GM18505 (cell line): ENCODE data around the gene PAQR8.

Source experiments
- ATAC-seq: cut with Tn5 transposase; IDR thresholded peaks from one replicate; pipeline ENCODE4 v1.9.1; 2021; ENCODE audit not compliant: unreplicated experiment
- POLR2A ChIP-seq: IDR thresholded peaks from 4 replicates; pipeline ENCODE4 v1.6.1; 2011; ENCODE audit warnings: borderline replicate concordance; ENCODE audit not compliant: insufficient read depth, insufficient read length; ENCODE audit errors: extremely low read depth

Gene PAQR8

DNA sequence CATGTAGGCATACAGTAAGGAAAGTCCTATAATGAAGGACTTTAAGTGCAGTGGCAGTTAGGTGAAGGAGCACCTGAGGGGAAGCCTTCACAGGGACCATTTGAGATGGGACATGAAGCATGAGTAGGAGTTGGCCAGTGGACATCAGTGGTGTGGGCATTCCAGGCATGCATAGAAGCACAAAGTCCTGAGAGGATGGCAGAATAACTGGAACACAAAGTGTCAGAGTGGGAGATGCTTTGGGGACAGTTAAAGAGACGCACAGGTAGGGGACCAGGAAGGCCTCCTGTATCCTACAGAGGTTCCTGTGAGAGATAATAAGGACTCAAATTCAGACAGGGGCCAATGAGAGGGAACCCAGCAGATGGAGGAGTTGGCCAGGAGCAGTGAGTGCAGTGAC, 31.8 kb downstream of the PAQR8 start:
- no peak for TF ChIP-seq POLR2A
- no peak for ATAC-seq

DNA sequence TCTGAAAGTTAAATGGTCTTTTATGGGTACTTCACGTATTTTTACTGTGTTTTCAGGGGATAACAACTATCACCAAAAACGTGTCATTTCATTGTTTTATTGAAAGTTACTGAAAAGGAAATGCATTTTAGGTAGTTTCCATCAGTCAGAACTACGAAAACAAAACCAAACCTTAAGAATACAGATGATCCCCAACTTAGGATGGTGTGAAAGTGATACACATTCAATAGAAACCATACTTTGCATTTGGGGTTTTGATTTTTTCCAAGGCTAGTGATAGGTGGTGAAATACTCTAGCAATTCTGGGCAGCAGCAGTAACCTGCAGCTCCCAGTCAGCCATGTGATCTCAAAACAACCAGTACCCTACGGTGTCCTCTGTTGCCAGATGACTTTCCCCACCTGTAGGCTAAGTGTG, 32.3 kb downstream of the PAQR8 start:
- ATAC-seq, result peak; percentile 45
- TF ChIP-seq POLR2A, result no peak

DNA sequence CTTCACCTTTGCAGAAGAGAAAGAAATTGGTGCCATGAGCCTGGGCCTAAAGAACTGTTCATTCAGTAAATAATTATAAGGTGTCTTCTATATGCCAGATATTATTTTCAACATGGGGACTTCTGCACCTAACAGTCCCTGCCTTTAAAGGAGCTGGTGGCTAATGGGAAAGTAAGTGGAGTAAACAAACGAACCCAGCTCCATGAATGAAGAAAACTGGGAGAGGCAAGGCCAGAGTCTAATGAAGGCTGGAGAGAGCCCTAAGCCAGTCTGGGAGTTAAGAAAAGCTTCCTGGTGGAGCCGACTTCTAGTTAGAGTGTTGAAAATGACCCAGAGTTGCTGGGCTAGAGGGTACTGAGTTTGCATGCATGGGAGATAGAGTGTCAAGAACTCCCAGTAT, 34.0 kb downstream of the PAQR8 start:
- ATAC-seq, result no peak
- no peak for TF ChIP-seq POLR2A

DNA sequence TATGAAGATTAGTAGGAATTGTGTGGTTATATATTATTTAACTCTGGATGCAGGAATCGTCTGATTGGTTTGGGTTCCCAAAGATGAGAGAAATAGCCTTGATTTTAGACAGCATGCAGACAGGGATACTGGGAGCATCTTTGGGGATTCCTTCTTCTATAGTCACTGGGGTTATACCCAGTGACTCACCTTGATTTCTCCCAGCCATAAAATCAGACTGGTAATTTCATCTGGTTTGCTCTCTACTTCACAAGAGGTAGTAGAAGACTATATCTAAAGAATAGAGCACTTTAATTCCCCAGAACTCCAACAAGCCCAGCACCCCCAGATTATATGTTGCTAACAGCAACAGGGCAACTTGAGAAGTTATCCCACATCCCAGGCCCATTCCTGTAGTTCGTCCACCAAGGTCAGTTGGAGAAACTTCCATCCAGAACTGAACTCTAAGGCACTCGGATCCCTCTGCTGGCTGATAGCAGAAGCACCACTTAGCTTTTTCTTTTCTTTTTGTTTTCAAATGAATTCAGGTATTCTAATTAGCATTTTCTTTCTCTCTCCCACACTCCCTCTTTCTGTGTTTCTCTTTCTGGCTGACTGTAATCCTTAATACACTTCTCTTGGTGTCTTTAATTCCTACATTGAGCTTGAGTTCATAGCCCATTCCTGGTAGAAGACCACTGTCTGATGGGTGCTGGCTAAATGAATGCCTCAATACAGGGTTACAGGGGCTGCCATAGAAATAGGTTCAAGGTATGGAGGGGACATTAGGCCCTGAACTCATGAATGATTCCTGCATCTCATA, 37.8 kb downstream of the PAQR8 start:
- ATAC-seq, result no peak
- TF ChIP-seq POLR2A, result no peak

DNA sequence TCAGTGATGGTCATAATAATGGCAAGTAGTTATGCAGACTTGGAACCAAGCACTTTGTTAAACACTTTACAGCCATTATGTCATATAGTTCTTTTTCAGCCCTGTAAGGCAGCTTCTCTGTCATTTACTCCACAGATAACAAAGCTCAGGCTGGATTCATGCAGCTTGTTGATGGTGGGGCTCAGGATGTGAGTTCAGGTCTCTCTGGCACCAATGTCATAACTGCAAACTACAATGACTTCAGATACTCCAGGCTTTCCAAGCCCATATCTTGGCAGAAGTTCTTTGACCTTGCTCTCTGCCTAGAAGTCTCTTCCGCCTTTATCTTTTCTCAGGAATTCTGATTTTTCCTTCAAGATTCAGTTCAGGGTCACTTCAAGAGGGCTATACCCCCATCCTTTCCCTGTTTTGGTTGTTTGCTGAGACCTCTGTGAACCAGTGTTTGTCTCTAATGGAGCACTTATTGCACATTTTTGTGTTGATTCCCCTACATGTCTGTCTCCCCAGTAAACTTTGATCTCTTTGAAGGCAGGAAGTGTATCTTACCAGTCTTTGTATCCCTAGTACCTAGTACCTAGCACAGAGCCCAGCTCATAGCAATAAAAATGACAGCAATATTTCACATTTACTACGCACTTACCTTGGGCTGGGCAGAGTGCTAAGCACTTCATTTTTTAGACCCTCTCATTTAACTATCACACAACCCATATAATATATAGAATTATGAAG, 38.5 kb downstream of the PAQR8 start:
- ATAC-seq, result no peak
- TF ChIP-seq POLR2A, result no peak

DNA sequence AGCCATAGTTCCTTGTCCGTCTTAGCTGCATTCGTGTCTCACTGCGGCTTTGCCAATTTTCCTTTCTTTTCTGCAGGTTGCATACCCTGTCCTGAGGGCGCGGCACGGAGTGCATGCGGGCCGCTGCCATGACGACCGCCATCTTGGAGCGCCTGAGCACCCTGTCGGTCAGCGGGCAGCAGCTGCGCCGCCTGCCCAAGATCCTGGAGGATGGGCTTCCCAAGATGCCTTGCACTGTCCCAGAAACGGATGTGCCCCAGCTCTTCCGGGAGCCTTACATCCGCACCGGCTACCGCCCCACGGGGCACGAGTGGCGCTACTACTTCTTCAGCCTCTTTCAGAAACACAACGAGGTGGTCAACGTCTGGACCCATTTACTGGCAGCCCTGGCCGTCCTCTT, 41.1 kb downstream of the PAQR8 start:
- ATAC-seq, result no peak
- TF ChIP-seq POLR2A, result no peak

DNA sequence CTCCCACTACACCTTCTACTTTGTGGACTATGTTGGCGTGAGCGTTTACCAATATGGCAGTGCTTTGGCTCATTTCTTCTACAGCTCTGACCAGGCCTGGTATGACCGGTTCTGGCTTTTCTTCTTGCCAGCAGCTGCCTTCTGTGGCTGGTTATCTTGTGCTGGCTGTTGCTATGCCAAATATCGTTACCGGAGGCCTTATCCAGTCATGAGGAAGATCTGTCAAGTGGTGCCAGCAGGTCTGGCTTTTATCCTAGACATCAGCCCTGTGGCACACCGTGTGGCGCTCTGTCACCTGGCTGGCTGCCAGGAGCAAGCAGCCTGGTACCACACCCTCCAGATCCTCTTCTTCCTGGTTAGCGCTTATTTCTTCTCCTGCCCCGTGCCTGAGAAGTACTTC, 41.7 kb downstream of the PAQR8 start:
- TF ChIP-seq POLR2A, result no peak
- ATAC-seq, result no peak

DNA sequence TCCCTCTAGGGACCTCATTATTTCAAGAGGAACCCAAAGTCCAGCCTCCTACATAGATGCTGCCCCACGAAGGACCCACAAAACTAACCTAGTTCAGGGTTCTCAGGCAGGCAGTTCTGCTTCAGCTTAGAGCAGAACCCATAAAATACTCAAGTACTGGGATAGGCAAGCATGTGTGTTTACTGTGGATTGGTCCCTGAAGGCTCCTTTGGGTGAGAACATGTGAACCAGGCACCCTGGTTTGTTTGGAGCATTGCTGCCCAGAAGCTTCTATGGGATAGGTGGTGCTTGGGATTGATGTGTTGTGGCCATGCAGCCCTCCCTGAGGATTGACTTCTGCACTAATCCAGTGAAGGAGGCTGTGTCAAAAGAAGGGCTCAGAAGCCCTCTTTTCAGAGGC, 43.3 kb downstream of the PAQR8 start:
- no peak for TF ChIP-seq POLR2A
- no peak for ATAC-seq

DNA sequence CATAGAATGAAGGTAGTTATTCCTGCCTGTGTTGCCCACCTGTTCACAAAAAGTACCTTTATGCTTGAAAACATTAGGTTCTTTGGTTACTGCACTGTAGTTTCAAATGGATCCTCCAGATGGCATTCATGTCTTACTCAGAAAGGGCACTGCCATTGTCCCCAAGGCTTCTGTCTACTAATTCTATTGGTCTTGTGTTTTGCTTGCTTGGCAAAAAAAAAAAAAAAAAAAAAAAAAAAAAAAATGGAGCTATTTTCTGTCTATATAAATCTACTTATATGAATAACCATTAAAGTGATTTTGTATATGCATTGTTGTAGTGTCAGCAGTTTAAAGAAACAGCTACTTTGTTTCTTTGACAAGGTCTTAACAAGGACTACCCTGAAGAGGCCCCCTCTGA, 45.5 kb downstream of the PAQR8 start:
- ATAC-seq, result no peak
- TF ChIP-seq POLR2A, result no peak

DNA sequence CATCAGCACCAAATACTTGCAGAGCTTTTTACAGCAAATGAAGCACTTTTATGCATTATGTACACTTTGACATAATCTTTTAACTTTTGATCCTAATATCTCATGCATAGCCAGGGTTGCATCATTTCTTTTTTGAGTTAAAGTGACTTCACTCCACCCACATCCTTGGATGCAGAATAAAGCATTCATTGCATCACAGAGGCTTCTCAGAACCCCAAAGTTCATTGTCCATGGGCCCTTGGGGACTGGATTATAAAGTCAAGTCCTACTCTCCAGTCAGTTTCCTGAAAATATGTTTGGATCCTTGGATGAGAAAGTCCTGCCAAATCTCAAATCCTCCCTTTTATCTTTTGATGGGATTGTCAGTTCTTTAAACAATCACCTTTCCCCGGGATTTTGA, 47.5 kb downstream of the PAQR8 start:
- no peak for ATAC-seq
- TF ChIP-seq POLR2A, result no peak

DNA sequence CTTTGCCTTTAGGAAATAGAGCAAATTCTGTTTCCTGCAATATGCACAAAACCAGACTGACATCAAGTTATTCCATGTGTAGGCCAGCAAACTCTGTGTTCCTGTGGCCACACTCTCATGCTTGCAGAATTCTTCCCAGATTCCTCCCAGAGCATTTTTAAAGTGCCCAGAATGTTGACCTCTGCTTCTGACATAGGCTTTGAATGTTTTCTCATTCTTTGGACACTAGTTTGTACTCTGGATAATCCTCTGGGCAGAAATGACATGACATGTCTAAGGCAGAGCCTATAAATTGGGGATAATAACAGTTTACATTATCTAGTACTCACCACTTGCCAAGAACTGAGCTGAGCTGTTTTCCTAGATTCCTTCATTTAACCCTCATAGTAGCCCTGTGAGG, 49.0 kb downstream of the PAQR8 start:
- no peak for TF ChIP-seq POLR2A
- ATAC-seq, result no peak

DNA sequence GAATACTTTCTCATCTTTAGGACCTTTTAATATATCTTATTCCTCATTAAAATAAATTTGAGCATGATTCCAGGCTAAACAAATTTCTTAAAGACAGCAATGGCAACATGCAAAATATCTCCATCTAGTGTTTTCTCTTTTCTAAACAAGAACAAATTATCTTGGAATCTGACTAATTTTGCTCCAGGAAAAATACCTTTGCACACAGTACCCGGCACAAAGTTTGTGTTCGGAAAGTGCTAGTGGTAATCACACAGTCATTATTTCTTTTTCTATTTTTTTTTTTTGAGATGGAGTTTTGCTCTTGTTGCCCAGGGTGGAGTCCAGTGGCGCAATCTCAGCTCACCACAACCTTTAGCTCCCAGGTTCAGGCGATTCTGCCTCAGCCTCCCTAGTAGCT, 50.0 kb downstream of the PAQR8 start:
- TF ChIP-seq POLR2A, result no peak
- ATAC-seq, result no peak

DNA sequence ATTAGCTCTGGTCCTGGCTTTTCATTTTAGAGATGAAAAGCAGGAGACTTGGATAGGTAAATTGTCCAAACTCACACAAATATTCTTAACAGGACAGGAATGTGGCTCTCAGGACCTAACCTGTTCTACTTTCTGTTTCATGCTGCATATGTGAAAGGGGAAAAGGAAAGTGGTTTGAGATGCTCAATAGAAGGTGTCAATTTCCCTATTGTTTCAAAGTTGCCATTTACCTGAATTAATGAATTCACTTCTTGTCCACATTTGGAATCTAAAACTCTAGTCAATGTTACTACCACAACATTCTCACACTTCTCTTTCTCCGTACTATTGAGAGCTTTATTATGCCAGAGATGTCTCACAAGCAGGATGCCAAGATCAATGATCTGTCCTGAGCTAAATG, 53.4 kb downstream of the PAQR8 start:
- no peak for ATAC-seq
- TF ChIP-seq POLR2A, result no peak
